GM12891 (cell line): ENCODE measurements around the gene NOTCH4.

Source experiments
- PAX5 ChIP-seq: IDR thresholded peaks from 2 replicates; pipeline ENCODE4 v1.6.1; 2011; ENCODE audit warnings: low read length, moderate library complexity, mild to moderate bottlenecking; ENCODE audit not compliant: insufficient read depth, severe bottlenecking
- POLR2A ChIP-seq: IDR thresholded peaks from 2 replicates; pipeline ENCODE4 v1.6.1; 2011; ENCODE audit warnings: low read depth, low read length, control low read depth
- POLR2AphosphoS5 ChIP-seq: IDR thresholded peaks from 2 replicates; pipeline ENCODE4 v1.6.1; 2011; ENCODE audit warnings: low read depth, low read length, control low read depth
- POU2F2 ChIP-seq: IDR thresholded peaks from 2 replicates; pipeline ENCODE4 v1.6.1; 2011; ENCODE audit warnings: low read depth, mild to moderate bottlenecking, control low read depth, low read length, moderate library complexity
- SPI1 ChIP-seq: IDR thresholded peaks from 2 replicates; pipeline ENCODE4 v1.6.1; 2011; ENCODE audit warnings: low read depth, low read length, control low read depth
- TAF1 ChIP-seq: IDR thresholded peaks from 2 replicates; pipeline ENCODE4 v1.6.1; 2011; ENCODE audit warnings: low read depth, low read length, control low read depth

- no peak for TF ChIP-seq POLR2A
- no peak for TF ChIP-seq POLR2AphosphoS5
- TF ChIP-seq POU2F2, result no peak
- no peak for TF ChIP-seq TAF1
- no peak for TF ChIP-seq PAX5
- no peak for TF ChIP-seq SPI1
Measured at GRCh38 chr6:32249262-32249661, 25.4 kb upstream of the NOTCH4 start.
